HepG2 (cell line): ENCODE results near the gene TPGS1. TPM values are rescaled to one million over a fixed set of nuclear protein-coding genes. Genes with fewer than 3 reads are reported as not detected.

ENCODE experiments used
- ARHGAP35 ChIP-seq: sonication (generic); formaldehyde crosslinking; IDR thresholded peaks from 2 replicates; pipeline ENCODE4 v1.9.0; 2022; ENCODE audit warnings: mild to moderate bottlenecking, inconsistent platforms, moderate library complexity, missing genetic modification reagents, borderline replicate concordance
- ATF1 ChIP-seq: IDR thresholded peaks from 2 replicates; pipeline ENCODE4 v1.6.1; 2016; ENCODE audit warnings: mild to moderate bottlenecking, control low read depth
- CEBPG ChIP-seq: IDR thresholded peaks from 2 replicates; pipeline ENCODE4 v1.6.1; 2016
- EEA1 ChIP-seq: sonication (generic); formaldehyde crosslinking; IDR thresholded peaks from 2 replicates; pipeline ENCODE4 v1.5.1; 2020; ENCODE audit warnings: mild to moderate bottlenecking, missing genetic modification reagents, borderline replicate concordance
- ERF ChIP-seq: IDR thresholded peaks from 2 replicates; pipeline ENCODE4 v1.6.1; 2018; ENCODE audit warnings: missing biosample characterization, missing genetic modification reagents
- FOXA1 ChIP-seq, 2 experiments: fragments of 450-650 bp in 1 of 2; sonication (generic) in 1 of 2; formaldehyde crosslinking in 1 of 2; IDR thresholded peaks; 2 replicates each; pipeline versions ENCODE4 v1.4.0 to v1.6.1; 2016 to 2020; ENCODE audit warnings: missing genetic modification reagents in 1 of 2
- FUBP1 ChIP-seq: sonication (generic); formaldehyde crosslinking; IDR thresholded peaks from 2 replicates; pipeline ENCODE4 v1.5.1; 2020; ENCODE audit warnings: missing genetic modification reagents, mild to moderate bottlenecking, borderline replicate concordance
- HDAC1 ChIP-seq: sonication (generic); formaldehyde crosslinking; IDR thresholded peaks from 2 replicates; pipeline ENCODE4 v1.5.1; 2020; ENCODE audit warnings: mild to moderate bottlenecking, missing genetic modification reagents
- IRF1 ChIP-seq: sonication (generic); formaldehyde crosslinking; IDR thresholded peaks from 2 replicates; pipeline ENCODE4 v1.4.0; 2020; ENCODE audit warnings: low read depth, mild to moderate bottlenecking, missing genetic modification reagents
- MYC ChIP-seq: sonication (generic); formaldehyde crosslinking; IDR thresholded peaks from 2 replicates; pipeline ENCODE4 v1.9.0; 2021; ENCODE audit warnings: missing genetic modification reagents, borderline replicate concordance
- NKX3-1 ChIP-seq: sonication (generic); formaldehyde crosslinking; IDR thresholded peaks from 2 replicates; pipeline ENCODE4 v1.5.0; 2020; ENCODE audit warnings: missing genetic modification reagents
- TBX2 ChIP-seq: sonication (generic); formaldehyde crosslinking; IDR thresholded peaks from 2 replicates; pipeline ENCODE4 v1.5.0; 2020; ENCODE audit warnings: missing genetic modification reagents, mild to moderate bottlenecking, borderline replicate concordance
- TFDP1 ChIP-seq: IDR thresholded peaks from 2 replicates; pipeline ENCODE4 v1.6.1; 2016; ENCODE audit warnings: missing compliant biosample characterization, missing genetic modification reagents, borderline replicate concordance
- ZNF12 ChIP-seq: sonication (generic); formaldehyde crosslinking; IDR thresholded peaks from 2 replicates; pipeline ENCODE4 v1.5.0; 2020; ENCODE audit warnings: missing genetic modification reagents
- ZNF20 ChIP-seq: sonication (generic); formaldehyde crosslinking; IDR thresholded peaks from 2 replicates; pipeline ENCODE4 v1.4.0; 2020; ENCODE audit warnings: mild to moderate bottlenecking, moderate library complexity, missing genetic modification reagents
- ZNF580 ChIP-seq: IDR thresholded peaks from 2 replicates; pipeline ENCODE4 v1.6.1; 2016; ENCODE audit warnings: low read depth, borderline replicate concordance
- ZNF607 ChIP-seq: sonication (generic); formaldehyde crosslinking; IDR thresholded peaks from 2 replicates; pipeline ENCODE4 v1.5.1; 2020; ENCODE audit warnings: missing genetic modification reagents, mild to moderate bottlenecking, borderline replicate concordance
- ZNF773 ChIP-seq: sonication (generic); formaldehyde crosslinking; IDR thresholded peaks from 2 replicates; pipeline ENCODE4 v1.4.0; 2020; ENCODE audit warnings: missing genetic modification reagents, borderline replicate concordance
- ZNF784 ChIP-seq: sonication (generic); formaldehyde crosslinking; IDR thresholded peaks from 2 replicates; pipeline ENCODE4 v1.5.1; 2020; ENCODE audit warnings: missing genetic modification reagents, mild to moderate bottlenecking, borderline replicate concordance
- polyA plus RNA-seq, 8 experiments: library from polyadenylated mRNA; depleted of rRNA in 3 of 8; stranded (reverse) in 7 of 8; unstranded in 1 of 8; fragments of >200 nt; fragmentation: Illumina TruSeq in 4 of 8; extraction: Trizol in 4 of 8; gene quantifications; 2 replicates each; pipeline versions ENCODE4 v1.2.1 to v1.2.3, GENCODE V29; 2011 to 2016; ENCODE audit warnings: low read depth in 4 of 8, missing spikeins in 1 of 8, mixed read lengths in 1 of 8; ENCODE audit not compliant: insufficient read depth in 1 of 8
- total RNA-seq, 5 experiments: library from RNA; depleted of rRNA; stranded (reverse); fragments of >200 nt; fragmentation: Illumina TruSeq; extraction: Trizol; gene quantifications; 2 replicates each; pipeline ENCODE4 v1.2.3, GENCODE V29; 2016; ENCODE audit warnings: low read depth in 1 of 5

Gene TPGS1
- total and polyA plus RNA-seq, 2 of the 13 experiments (the other 11 are each of a cell fraction or from before 2014, with no cell fraction given): 1.1 to 6.2 TPM

GRCh38 chr19:497869-498510 is 9.3 kb upstream of the TPGS1 start (continued):
- TF ChIP-seq NKX3-1 (CRISPR knock-in tag) (no peak), FOXA1 (IDR thresholded peaks at IDR 0.05) (no peak), FOXA1 (CRISPR knock-in tag; IDR thresholded peaks at IDR 0.05) (no peak), MYC (CRISPR knock-in tag) (no peak), CEBPG (CRISPR knock-in tag) (no peak), ZNF580 (CRISPR knock-in tag) (peak; percentile 56; the same call in 1 of the 2 replicates), ZNF607 (CRISPR knock-in tag) (no peak), ZNF773 (CRISPR knock-in tag) (no peak), ZNF20 (CRISPR knock-in tag) (no peak), HDAC1 (peak; percentile 61; the same call in 1 of the 2 replicates), IRF1 (CRISPR knock-in tag) (no peak), ATF1 (no peak), EEA1 (CRISPR knock-in tag) (peak; percentile 60; the same call in 1 of the 2 replicates), ERF (0 out of 2 replicates have a peak, but pooled peaks have one; percentile 19), ARHGAP35 (no peak), ZNF784 (CRISPR knock-in tag) (no peak), TBX2 (CRISPR knock-in tag) (no peak; the same call in 1 of the 2 replicates), ZNF12 (CRISPR knock-in tag) (no peak), TFDP1 (CRISPR knock-in tag) (peak; percentile 13; the same call in 1 of the 2 replicates), FUBP1 (CRISPR knock-in tag) (no peak)
